Stimulated activated CD4-positive, alpha-beta T cell treated with anti-CD3 and anti-CD28 coated beads, Interleukin-1b, Interleukin-23, amount 100 ng/mL, for 4 hours (primary cell): Measurements from ENCODE around the gene NAA10.
A peak's percentile ranks its signal among the peaks of the same experiment; 100 is the strongest.

Source experiments
- DNase-seq, 2 donors: peaks; one replicate each; pipeline ENCODE4 v3.0.0-alpha.2; 2020; ENCODE audit warnings: low read depth in 2 of 2

NAA10 gene

GRCh38 chrX:153909024-153909979 lies 25.5 kb downstream of the NAA10 start:
- DNase-seq: no peak

DNA sequence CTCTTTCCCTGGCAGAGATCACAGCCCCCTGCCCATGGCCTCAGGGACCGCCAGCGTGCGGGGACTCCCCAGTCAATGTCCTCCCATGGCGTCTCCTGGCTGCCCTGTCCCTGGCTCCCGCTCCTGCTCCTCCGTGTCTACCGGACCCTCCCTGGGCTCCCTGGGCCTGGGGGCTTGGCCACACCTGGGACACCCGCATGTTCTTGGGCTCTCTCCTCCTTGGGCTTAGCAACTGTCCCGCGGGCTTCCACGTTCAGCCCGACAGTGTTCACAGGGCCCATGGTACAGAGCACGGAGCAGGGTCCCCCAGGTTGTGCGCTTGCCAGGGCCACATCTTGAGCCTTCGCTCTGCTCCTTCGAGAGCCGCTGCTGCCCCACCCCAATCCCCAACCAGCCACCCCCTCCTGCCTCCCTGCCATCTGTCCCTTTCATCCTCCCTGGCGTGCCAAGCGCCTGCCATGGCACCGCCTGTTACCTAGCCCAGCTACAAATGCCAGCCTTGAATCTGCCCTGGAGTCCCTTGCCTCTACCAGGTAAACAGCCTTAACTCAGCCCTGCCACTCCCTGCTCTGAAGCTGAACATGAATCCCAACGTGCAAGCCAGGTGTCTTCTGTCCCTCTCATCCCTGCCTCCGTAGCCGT lies 26.5 kb downstream of the NAA10 start:
- DNase-seq: no peak

DNA sequence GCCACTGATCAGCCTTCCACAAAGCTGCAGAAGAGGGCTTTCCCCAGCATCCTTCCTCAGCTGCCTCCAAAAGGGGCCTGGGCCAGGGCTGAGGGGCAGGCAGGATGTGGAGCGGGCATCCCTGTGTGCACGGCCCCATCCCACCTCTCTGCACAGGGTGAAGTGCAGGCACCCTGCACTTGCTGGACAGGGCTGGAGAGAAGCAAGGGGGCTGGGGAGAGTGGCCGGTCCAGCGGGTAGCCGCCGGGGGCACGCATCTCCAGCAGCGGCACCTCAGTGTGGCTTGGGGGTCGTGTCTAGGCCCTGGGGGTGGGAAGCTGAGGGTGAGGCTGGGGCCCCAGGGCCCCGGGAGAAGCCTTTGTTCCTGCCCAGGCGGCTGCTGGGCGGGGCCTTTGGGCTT lies 27.4 kb downstream of the NAA10 start:
- no peak for DNase-seq

- DNase-seq: no peak
These were observed 28.5 kb downstream of the NAA10 start for GRCh38 chrX:153906126-153906917.

- DNase-seq: no peak
These were observed 29.2 kb downstream of the NAA10 start for GRCh38 chrX:153905481-153906095.

GRCh38 chrX:153903991-153904957 lies 30.6 kb downstream of the NAA10 start, which contains the start of gene AVPR2:
Gene AVPR2, plus strand, starts transcription at chrX:153904673. Its CDS starts 473 bp downstream, at chrX:153905146.
- DNase-seq: no peak

DNA sequence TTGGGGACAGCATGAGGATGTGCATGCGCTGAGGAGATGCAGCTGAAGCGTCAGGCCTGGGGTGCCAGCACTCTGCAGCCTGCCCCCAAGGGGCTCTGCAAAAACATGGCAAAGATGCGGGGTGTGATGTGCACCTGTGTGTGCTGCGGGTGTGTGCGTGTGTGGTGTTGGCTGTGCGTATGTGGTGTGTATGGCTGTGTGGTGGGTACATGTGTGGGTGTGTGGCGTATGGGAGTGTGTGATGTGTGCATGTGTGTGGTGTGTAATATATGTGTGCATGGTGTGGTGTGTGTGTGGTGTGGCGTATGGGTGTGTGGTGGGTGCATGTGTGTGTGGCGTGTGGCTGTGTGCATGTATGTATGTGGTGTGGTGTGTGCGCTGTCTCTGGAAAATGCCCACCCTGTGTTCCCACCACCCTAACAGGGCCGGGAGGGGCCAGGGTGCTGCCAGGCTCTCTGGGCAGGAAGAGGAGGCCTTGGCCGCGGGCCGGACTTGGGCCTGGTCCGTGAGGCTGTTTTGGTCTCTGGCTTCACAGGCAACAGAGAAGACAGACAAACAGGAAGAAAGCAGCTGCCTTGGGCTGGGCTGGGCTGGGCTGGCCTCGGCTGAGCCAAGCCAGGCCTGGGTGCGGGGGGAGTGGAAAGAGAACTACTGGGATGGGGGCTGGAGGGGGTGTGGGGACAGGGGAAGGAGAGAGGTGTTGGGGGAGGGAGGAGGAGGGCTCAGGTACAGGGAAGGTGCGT lies 31.4 kb downstream of the NAA10 start:
- no peak for DNase-seq

GRCh38 chrX:153902385-153902784 lies 32.5 kb downstream of the NAA10 start:
- no peak for DNase-seq

GRCh38 chrX:153901753-153902140 lies 33.1 kb downstream of the NAA10 start:
- no peak for DNase-seq

- peak in 1 of 2 donors; percentile 52 for DNase-seq
These were observed 33.7 kb downstream of the NAA10 start for GRCh38 chrX:153900831-153901752.

DNA sequence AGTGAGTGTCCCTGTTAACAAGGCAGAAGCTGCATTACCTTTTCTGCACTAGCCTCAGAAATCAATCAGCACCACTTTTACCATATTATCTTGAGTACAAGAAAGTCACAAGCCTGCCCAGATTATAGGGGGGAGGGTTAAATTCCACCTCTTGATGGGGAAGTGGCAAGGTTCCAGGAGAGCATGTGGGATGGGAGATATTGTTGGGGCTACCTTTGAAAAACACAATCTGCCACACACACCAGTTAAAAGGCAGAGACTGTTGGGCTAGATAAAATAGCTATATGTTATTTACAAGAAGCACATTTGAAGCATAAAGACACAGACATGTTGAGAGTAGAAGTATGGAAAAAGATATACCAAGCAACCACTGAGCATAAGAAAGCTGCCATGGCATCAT lies 36.9 kb downstream of the NAA10 start:
- no peak for DNase-seq

GRCh38 chrX:153889123-153889522 lies 45.7 kb downstream of the NAA10 start:
- DNase-seq: no peak

GRCh38 chrX:153888344-153888743 lies 46.5 kb downstream of the NAA10 start:
- no peak for DNase-seq

GRCh38 chrX:153887385-153887784 lies 47.5 kb downstream of the NAA10 start:
- DNase-seq: no peak

- no peak for DNase-seq
These were observed 47.9 kb downstream of the NAA10 start for GRCh38 chrX:153886915-153887314.

DNA sequence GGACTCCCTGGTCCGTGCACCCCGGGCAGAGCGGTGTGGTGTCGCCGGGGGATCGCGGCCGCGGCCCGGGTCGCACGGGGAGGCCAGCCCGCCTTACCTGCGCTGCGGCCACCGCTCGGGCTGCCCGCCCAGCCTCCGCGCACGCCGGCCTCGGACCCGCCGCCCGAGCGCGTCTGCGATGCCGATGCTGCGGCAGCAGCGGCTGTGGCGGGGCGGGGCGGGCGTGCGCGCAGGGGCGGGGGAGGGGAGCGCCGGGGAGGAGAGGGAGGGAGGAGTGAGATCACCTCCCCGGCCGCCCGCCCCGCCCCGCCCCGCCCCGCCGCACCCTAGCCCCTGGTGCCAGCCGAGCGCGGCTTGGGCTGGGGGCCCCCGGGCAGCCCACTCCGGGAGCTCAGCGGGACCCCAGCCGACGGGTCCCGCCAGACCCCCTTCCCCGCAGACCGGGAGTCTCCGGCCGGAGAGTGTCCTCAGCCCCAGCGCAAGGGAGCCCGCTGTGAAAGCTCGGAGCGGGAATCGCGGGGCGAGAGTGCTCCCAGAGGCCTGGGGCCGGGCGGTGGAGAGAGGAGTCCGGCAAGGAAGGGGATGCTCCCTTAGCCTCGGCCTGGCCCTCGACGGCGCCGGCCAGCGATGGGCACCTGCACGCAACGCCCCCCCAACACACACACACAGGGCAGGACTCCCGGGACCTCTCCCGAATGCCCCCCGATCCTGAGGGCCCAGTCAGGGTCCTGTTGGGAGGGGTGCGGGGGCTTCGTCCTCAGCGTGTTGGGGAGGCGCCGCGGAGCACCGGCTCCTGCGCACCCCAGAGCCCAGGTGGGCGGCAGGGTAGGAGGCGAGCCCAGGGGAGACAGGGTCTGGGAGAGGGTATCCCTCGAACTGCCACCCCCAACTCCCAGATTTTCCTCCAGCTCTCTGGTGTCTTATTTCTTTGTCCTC lies 48.6 kb downstream of the NAA10 start, which contains the start of gene L1CAM:
L1CAM (minus strand) TSS at position 206 of the 936 bp plus-strand sequence. CDS start 10,337 bp downstream, outside the sequence.
- DNase-seq: peak; percentile 25 to 31

GRCh38 chrX:153885208-153885787 lies 49.5 kb downstream of the NAA10 start:
- no peak for DNase-seq
